Measurements from ENCODE around the gene CHMP5. TPM values are rescaled to one million over a fixed set of nuclear protein-coding genes. Genes with fewer than 3 reads are reported as not detected.

The CHMP5 gene
- polyA plus RNA-seq, 4 donors: 78.1 to 212 (median 134) TPM

DNA sequence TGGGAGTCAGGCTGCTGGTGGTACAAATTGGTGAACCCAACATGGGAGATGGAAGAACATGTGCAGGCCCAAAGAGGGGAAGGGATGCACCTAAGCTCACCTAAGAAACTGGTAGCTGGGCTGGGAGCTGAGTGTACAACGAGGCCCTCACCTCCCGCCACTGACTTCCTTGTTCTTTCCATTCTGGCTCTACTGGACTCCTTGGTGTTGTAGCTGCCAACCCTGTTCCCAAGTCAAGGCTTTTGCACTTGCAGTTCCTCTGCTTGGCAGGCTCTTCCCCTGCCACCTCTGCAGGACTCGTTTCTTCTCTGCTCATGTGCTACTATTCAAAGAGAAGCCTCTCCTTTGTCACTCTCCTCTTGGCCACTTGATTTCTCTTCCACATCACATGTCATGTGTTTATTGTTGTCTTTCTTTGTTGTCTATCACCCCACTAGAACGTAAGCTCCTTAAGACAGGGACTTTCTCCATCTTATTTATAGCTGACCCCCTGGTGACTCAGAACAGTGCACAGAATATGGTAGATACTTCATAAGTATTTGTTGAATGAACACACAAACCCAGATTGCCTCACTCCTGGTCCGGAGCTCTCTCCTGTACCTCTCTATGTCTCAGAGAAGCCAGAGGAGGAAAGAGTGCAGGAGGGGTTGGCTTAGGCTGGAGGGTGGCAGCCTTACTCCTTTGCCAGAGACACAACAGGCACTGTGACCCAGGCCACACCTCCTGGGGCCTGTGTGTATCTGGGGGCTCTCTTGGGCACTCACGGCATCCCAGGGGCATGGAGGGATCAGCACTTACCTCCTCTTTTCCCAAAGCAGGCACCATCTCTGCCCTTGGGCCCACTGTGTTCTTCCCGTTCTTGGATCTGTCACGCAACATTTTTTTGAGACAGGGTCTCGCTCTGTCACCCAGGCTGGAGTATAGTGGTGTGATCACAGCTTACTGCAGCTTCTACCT is 30.1 kb upstream of the CHMP5 start:
- no peaks in the 10 kb centered on the region for H3K9me3 ChIP-seq (ENCODE audit: control insufficient read depth in 2 of 2, insufficient read depth in 1 of 2, low read depth in 1 of 2, low read length in 1 of 2)
- H3K36me3 ChIP-seq (ENCODE audit: control insufficient read depth in 3 of 3, insufficient read depth in 2 of 3, low read depth in 1 of 3, low read length in 3 of 3): no peaks in the 10 kb centered on the region
- no peak overlapping the region for H3K4me3 ChIP-seq (ENCODE audit: low read depth in 1 of 3, low read length in 3 of 3)
- FAIRE-seq (no peak), DNase-seq (peak in 1 of 2 donors; percentile 51)
- WGBS, 3 donors: 57 to 72% (median 64%) methylated on average over 8 to 9 of the region's 9 CpGs
- peak overlapping the region; percentile 62 to 81 (median 69) for H3K27ac ChIP-seq (ENCODE audit: low read depth in 1 of 3, low read length in 2 of 3)
- H3K27me3 ChIP-seq (ENCODE audit: control insufficient read depth in 3 of 3, insufficient read depth in 3 of 3, low read length in 3 of 3): peaks cover 0 to 2% (median 0%) of the 10 kb centered on the region in 3 donors
- peaks cover 0 to 8% (median 6%) of the 10 kb centered on the region in 3 donors for H3K4me1 ChIP-seq (ENCODE audit: control insufficient read depth in 3 of 3, insufficient read depth in 2 of 3, low read depth in 1 of 3, low read length in 2 of 3)

DNA sequence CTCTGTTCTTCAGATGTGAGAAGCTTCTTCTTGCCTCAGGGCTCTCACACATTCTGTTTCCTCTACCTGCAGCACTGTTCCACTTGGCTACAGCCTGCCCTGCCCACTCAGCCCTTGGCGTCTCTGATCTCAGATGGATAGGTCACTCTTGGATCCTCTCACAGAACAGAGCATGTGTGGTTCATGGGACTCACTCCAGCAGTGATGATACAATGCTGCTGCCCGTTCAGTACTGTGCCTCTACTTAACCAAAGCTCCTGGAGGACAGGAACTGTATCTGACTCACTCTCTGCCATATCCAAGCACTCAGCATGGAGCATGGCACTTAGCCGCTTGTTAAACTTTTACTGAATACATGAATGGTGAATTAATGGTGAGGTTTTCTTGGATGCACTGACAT is 28.3 kb upstream of the CHMP5 start:
- peaks cover 0 to 2% (median 0%) of the 10 kb centered on the region in 3 donors for H3K27me3 ChIP-seq (ENCODE audit: control insufficient read depth in 3 of 3, insufficient read depth in 3 of 3, low read length in 3 of 3)
- WGBS, 3 donors: 84 to 95% (median 87%) methylated on average over 3 of the region's 3 CpGs
- H3K4me3 ChIP-seq (ENCODE audit: low read depth in 1 of 3, low read length in 3 of 3): no peak overlapping the region
- no peak for FAIRE-seq
- no peak overlapping the region for H3K27ac ChIP-seq (ENCODE audit: low read depth in 1 of 3, low read length in 2 of 3)
- peaks cover 0 to 8% (median 6%) of the 10 kb centered on the region in 3 donors for H3K4me1 ChIP-seq (ENCODE audit: control insufficient read depth in 3 of 3, insufficient read depth in 2 of 3, low read depth in 1 of 3, low read length in 2 of 3)
- DNase-seq: no peak
- no peaks in the 10 kb centered on the region for H3K36me3 ChIP-seq (ENCODE audit: control insufficient read depth in 3 of 3, insufficient read depth in 2 of 3, low read depth in 1 of 3, low read length in 3 of 3)
- H3K9me3 ChIP-seq (ENCODE audit: control insufficient read depth in 2 of 2, insufficient read depth in 1 of 2, low read depth in 1 of 2, low read length in 1 of 2): no peaks in the 10 kb centered on the region

DNA sequence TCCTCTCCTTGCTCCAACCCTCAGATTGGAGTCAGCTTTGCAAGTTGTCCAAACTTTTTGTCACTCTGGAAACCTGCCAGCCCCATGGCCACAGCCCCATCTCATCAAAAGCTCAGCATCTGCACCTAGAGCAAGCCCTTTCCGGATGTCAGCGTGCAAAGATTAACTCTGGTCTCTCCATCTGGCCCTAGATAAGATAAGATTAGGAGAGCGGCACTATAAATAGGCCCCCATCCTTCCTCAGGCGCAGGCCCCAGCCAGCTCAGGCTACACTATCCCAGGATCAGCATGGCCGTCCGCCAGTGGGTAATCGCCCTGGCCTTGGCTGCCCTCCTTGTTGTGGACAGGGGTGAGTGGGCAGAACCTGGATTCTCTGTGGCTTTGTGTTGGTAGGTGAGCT is 24.9 kb upstream of the CHMP5 start, which contains the start of gene SPINK4:
Gene SPINK4 (plus strand): TSS at position 247 of the 400 bp plus-strand sequence. CDS start 42 bp downstream, at position 289.
- FAIRE-seq (no peak), DNase-seq (peak; percentile 34 to 44)
- peak within 1 kb of the TSS in 1 of 3 donors; percentile 45 for H3K27ac ChIP-seq (ENCODE audit: low read depth in 1 of 3, low read length in 2 of 3)

DNA sequence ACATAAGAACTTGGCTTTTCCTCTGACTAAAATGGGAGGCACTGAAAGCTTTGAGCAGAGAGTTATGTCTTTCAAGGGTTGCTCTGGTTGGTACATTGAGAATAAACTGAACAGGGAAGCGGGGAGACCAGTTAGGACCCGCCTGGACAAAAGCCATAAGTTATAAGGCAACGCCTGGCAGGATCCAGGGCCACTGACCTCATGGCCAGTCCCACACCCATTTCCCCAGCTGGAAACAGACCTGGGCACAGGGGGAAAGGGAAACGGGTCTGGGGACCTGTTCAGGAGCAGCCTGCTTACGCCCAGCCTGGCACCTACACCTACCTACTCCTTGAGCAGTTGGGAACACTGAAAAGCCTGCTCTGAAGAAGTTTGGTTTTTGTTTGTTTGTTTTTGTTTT is 23.6 kb upstream of the CHMP5 start:
- H3K4me3 ChIP-seq (ENCODE audit: low read depth in 1 of 3, low read length in 3 of 3): no peak overlapping the region
- DNase-seq (no peak), FAIRE-seq (no peak)
- no peaks in the 10 kb centered on the region for H3K9me3 ChIP-seq (ENCODE audit: control insufficient read depth in 2 of 2, insufficient read depth in 1 of 2, low read depth in 1 of 2, low read length in 1 of 2)
- H3K27me3 ChIP-seq (ENCODE audit: control insufficient read depth in 3 of 3, insufficient read depth in 3 of 3, low read length in 3 of 3): peaks cover 0 to 2% (median 0%) of the 10 kb centered on the region in 3 donors
- 61 to 70% (median 61%) methylated on average over 5 of the region's 5 CpGs for WGBS, 3 donors
- H3K36me3 ChIP-seq (ENCODE audit: control insufficient read depth in 3 of 3, insufficient read depth in 2 of 3, low read depth in 1 of 3, low read length in 3 of 3): no peaks in the 10 kb centered on the region
- H3K4me1 ChIP-seq (ENCODE audit: control insufficient read depth in 3 of 3, insufficient read depth in 2 of 3, low read depth in 1 of 3, low read length in 2 of 3): peaks cover 0 to 3% (median 0%) of the 10 kb centered on the region in 3 donors
- H3K27ac ChIP-seq (ENCODE audit: low read depth in 1 of 3, low read length in 2 of 3): peak overlapping the region in 2 of 3 donors; percentile 7 to 41

More for the DNA sequence above, 24.9 kb upstream of the CHMP5 start, which contains the start of gene SPINK4:
- Histone ChIP-seq H3K9me3 (ENCODE audit: control insufficient read depth in 2 of 2, insufficient read depth in 1 of 2, low read depth in 1 of 2, low read length in 1 of 2) (no peaks in the 10 kb centered on the region), H3K4me1 (ENCODE audit: control insufficient read depth in 3 of 3, insufficient read depth in 2 of 3, low read depth in 1 of 3, low read length in 2 of 3) (peaks cover 0 to 3% (median 0%) of the 10 kb centered on the region in 3 donors), H3K27me3 (ENCODE audit: control insufficient read depth in 3 of 3, insufficient read depth in 3 of 3, low read length in 3 of 3) (peaks cover 0 to 2% (median 0%) of the 10 kb centered on the region in 3 donors), H3K36me3 (ENCODE audit: control insufficient read depth in 3 of 3, insufficient read depth in 2 of 3, low read depth in 1 of 3, low read length in 3 of 3) (no peaks in the 10 kb centered on the region), H3K4me3 (ENCODE audit: low read depth in 1 of 3, low read length in 3 of 3) (no peak within 1 kb of the TSS)
- 9 to 28% (median 26%) methylated on average over 7 of the region's 7 CpGs for WGBS, 3 donors

DNA sequence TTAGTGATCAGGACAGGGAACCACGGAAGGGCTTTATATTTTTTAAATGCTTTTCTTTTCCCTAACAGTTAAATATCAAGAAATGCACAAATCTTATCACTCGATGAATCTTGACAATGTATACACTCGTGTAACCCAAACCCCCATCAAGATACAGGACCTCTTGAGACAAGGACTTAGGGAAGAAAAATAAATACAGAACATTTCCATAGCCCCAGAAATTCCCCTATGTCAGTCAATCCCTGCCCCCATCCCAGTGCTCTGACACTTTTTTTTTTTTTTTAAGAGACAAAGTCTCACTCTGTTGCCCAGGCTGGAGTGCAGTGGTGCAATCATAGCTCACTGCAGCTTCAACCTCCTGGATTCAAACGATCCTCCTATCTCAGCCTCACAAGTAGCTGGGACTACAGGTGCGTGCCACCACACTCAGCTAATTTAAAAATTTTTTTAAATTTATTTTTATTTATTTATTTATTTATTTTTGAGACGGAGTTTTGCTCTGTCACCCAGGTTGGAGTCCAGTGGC is 22.2 kb upstream of the CHMP5 start:
- WGBS, 3 donors: 77 to 80% (median 80%) methylated on average over 6 of the region's 6 CpGs
- no peak overlapping the region for H3K4me3 ChIP-seq (ENCODE audit: low read depth in 1 of 3, low read length in 3 of 3)
- peaks cover 0 to 2% (median 0%) of the 10 kb centered on the region in 3 donors for H3K36me3 ChIP-seq (ENCODE audit: control insufficient read depth in 3 of 3, insufficient read depth in 2 of 3, low read depth in 1 of 3, low read length in 3 of 3)
- H3K27ac ChIP-seq (ENCODE audit: low read depth in 1 of 3, low read length in 2 of 3): no peak overlapping the region
- no peak for DNase-seq
- no peaks in the 10 kb centered on the region for H3K9me3 ChIP-seq (ENCODE audit: control insufficient read depth in 2 of 2, insufficient read depth in 1 of 2, low read depth in 1 of 2, low read length in 1 of 2)
- no peaks in the 10 kb centered on the region for H3K27me3 ChIP-seq (ENCODE audit: control insufficient read depth in 3 of 3, insufficient read depth in 3 of 3, low read length in 3 of 3)
- FAIRE-seq: no peak
- peaks cover 0 to 3% (median 0%) of the 10 kb centered on the region in 3 donors for H3K4me1 ChIP-seq (ENCODE audit: control insufficient read depth in 3 of 3, insufficient read depth in 2 of 3, low read depth in 1 of 3, low read length in 2 of 3)

DNA sequence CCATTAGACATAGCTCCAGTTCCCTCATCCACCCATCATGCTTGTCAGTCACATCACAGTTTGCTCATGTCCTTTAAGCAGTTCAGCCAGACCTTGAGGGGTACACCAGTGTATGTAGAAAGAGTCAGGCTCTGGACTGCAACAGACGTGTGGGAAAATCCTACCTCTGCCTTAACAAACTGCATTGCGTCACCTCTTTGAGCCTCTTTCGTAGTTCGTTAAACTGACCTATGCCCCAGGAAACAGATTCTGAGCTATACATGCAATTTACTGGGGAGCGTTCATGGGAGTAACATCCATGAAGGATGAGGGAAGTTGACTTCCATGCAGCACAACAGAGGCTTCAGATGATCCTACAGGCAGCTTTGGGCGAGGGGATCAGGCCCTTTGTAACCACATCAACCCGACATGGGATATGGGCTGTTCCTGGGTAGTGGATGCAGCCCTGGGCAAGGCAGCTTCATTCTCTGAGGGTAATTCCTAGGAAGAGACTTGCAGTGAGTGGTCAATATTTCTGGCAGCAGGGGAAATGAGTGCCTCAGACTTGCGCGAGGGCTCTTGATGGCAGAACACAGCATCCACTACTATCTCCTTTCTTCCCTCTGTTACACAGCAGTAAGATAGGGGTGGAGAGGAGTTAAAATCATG is 20.6 kb upstream of the CHMP5 start:
- H3K9me3 ChIP-seq (ENCODE audit: control insufficient read depth in 2 of 2, insufficient read depth in 1 of 2, low read depth in 1 of 2, low read length in 1 of 2): no peaks in the 10 kb centered on the region
- peak overlapping the region in 2 of 3 donors; percentile 8 to 41 for H3K27ac ChIP-seq (ENCODE audit: low read depth in 1 of 3, low read length in 2 of 3)
- no peaks in the 10 kb centered on the region for H3K27me3 ChIP-seq (ENCODE audit: control insufficient read depth in 3 of 3, insufficient read depth in 3 of 3, low read length in 3 of 3)
- DNase-seq (peak; percentile 68 to 83), FAIRE-seq (no peak)
- peaks cover 0 to 3% (median 0%) of the 10 kb centered on the region in 3 donors for H3K4me1 ChIP-seq (ENCODE audit: control insufficient read depth in 3 of 3, insufficient read depth in 2 of 3, low read depth in 1 of 3, low read length in 2 of 3)
- WGBS, 3 donors: 56 to 73% (median 60%) methylated on average over 9 of the region's 9 CpGs
- H3K4me3 ChIP-seq (ENCODE audit: low read depth in 1 of 3, low read length in 3 of 3): no peak overlapping the region
- peaks cover 0 to 15% (median 3%) of the 10 kb centered on the region in 3 donors for H3K36me3 ChIP-seq (ENCODE audit: control insufficient read depth in 3 of 3, insufficient read depth in 2 of 3, low read depth in 1 of 3, low read length in 3 of 3)

DNA sequence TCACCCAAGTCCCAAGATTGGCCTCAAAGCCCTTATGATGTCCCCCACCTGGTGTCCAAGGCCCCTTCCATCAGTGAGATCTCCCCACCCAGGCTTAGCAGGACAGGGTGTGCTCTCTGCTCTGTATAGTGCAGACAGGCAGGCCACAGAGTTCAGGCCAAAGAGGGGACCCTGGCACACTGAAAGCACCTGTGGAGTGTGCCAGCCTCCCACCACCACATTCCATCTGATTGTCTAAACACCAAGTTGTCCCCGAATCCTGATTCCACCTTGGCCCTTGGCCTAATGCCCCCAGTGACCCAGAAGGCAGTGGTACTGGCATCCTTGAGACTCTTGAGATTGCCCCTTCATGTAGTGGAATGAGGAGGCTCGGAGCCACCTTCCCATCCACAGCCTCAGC is 19.5 kb upstream of the CHMP5 start:
- no peak for FAIRE-seq

DNA sequence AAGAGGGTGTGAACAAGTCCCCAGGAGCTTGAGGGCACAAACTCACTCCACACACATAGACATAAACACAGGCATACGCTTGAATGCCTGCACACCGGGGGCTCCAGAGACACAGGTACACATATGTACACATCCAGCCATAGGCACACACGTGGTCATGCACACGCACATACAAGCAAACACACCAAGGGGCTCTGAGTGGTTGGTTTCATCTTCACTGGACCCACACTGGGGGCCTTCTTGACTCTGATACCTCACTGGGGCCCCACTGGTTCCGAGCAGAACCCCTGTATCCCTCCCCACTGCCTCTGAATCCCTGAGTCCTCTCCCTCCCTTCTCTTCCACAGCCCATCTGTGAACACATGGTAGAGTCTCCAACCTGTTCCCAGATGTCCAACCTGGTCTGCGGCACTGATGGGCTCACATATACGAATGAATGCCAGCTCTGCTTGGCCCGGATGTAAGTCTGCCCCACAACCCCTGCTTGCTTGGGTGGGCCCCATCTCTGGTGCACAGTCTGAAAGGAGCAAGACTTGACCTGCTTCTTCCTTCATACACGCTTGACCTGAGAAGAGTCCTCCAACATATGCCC is 18.5 kb upstream of the CHMP5 start:
- FAIRE-seq: no peak
- no peak for DNase-seq
- no peak overlapping the region for H3K4me3 ChIP-seq (ENCODE audit: low read depth in 1 of 3, low read length in 3 of 3)

More for the DNA sequence above, 19.5 kb upstream of the CHMP5 start:
- Histone ChIP-seq H3K27ac (ENCODE audit: low read depth in 1 of 3, low read length in 2 of 3) (no peak overlapping the region), H3K9me3 (ENCODE audit: control insufficient read depth in 2 of 2, insufficient read depth in 1 of 2, low read depth in 1 of 2, low read length in 1 of 2) (no peaks in the 10 kb centered on the region), H3K36me3 (ENCODE audit: control insufficient read depth in 3 of 3, insufficient read depth in 2 of 3, low read depth in 1 of 3, low read length in 3 of 3) (peaks cover 0 to 20% (median 3%) of the 10 kb centered on the region in 3 donors), H3K4me3 (ENCODE audit: low read depth in 1 of 3, low read length in 3 of 3) (no peak overlapping the region), H3K27me3 (ENCODE audit: control insufficient read depth in 3 of 3, insufficient read depth in 3 of 3, low read length in 3 of 3) (no peaks in the 10 kb centered on the region), H3K4me1 (ENCODE audit: control insufficient read depth in 3 of 3, insufficient read depth in 2 of 3, low read depth in 1 of 3, low read length in 2 of 3) (peaks cover 0 to 3% (median 0%) of the 10 kb centered on the region in 3 donors)
- WGBS, 3 donors: 93 to 95% (median 94%) methylated on average over 2 of the region's 2 CpGs
- DNase-seq: no peak

More for the DNA sequence above, 18.5 kb upstream of the CHMP5 start:
- peaks cover 0 to 3% (median 0%) of the 10 kb centered on the region in 3 donors for H3K4me1 ChIP-seq (ENCODE audit: control insufficient read depth in 3 of 3, insufficient read depth in 2 of 3, low read depth in 1 of 3, low read length in 2 of 3)
- 91 to 93% (median 92%) methylated on average over 9 of the region's 9 CpGs for WGBS, 3 donors
- H3K27ac ChIP-seq (ENCODE audit: low read depth in 1 of 3, low read length in 2 of 3): no peak overlapping the region
- H3K27me3 ChIP-seq (ENCODE audit: control insufficient read depth in 3 of 3, insufficient read depth in 3 of 3, low read length in 3 of 3): no peaks in the 10 kb centered on the region
- peaks cover 0 to 27% (median 3%) of the 10 kb centered on the region in 3 donors for H3K36me3 ChIP-seq (ENCODE audit: control insufficient read depth in 3 of 3, insufficient read depth in 2 of 3, low read depth in 1 of 3, low read length in 3 of 3)
- H3K9me3 ChIP-seq (ENCODE audit: control insufficient read depth in 2 of 2, insufficient read depth in 1 of 2, low read depth in 1 of 2, low read length in 1 of 2): no peaks in the 10 kb centered on the region

Data from small intestine (tissue), 7 donors.